22Rv1 (cell line): ENCODE measurements around the gene KLRC2.

Experiments
- ZFX ChIP-seq: fragments of 450-650 bp; IDR thresholded peaks from 2 replicates; pipeline ENCODE4 v1.6.1; 2017; ENCODE audit warnings: antibody characterized with exemption, borderline replicate concordance
- TF ChIP-seq, protein P1 (sequence below): fragments of 450-650 bp; IDR thresholded peaks from 2 replicates; pipeline ENCODE4 v1.5.1; 2017; ENCODE audit warnings: mild to moderate bottlenecking

DNA sequence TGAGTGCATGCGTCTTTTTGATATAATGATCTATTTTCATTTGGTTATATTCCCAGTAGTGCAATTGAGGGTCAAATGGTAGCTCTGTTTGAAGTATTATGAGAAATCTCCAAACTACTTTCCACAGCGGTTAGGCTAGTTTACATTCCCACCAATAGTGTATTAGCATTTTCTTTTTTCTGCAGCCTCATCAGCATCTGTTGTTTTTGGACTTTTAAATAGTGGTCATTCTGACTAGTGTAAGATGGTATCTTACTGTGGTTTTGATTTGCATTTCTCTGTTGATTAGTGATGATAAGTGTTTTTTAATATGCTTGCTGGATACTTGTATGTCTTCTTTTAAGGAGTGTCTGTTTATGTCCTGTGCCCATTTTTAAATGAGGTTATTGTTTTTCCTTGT, 21.0 kb upstream of the KLRC2 start:
- TF ChIP-seq, protein P1, sequence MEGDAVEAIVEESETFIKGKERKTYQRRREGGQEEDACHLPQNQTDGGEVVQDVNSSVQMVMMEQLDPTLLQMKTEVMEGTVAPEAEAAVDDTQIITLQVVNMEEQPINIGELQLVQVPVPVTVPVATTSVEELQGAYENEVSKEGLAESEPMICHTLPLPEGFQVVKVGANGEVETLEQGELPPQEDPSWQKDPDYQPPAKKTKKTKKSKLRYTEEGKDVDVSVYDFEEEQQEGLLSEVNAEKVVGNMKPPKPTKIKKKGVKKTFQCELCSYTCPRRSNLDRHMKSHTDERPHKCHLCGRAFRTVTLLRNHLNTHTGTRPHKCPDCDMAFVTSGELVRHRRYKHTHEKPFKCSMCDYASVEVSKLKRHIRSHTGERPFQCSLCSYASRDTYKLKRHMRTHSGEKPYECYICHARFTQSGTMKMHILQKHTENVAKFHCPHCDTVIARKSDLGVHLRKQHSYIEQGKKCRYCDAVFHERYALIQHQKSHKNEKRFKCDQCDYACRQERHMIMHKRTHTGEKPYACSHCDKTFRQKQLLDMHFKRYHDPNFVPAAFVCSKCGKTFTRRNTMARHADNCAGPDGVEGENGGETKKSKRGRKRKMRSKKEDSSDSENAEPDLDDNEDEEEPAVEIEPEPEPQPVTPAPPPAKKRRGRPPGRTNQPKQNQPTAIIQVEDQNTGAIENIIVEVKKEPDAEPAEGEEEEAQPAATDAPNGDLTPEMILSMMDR: no peak
- TF ChIP-seq ZFX: no peak
